ENCODE measurements around the gene ZNF503.

ZNF503 gene

GRCh38 chr10:75425291-75426079, 23.9 kb upstream of the ZNF503 start:
- Mint-ChIP-seq H3K4me1 (no peaks in the 10 kb centered on the region), H3K36me3 (peaks cover 5% of the 10 kb centered on the region), H3K9me3 (peaks cover 4% of the 10 kb centered on the region), H3K27me3 (peaks cover 14% of the 10 kb centered on the region), H3K27ac (no peak overlapping the region), H3K4me3 (no peak overlapping the region)
- DNase-seq (ENCODE audit: low spot score in 2 of 2) = no peak
- ATAC-seq (ENCODE audit: low read depth) = no peak

- Mint-ChIP-seq H3K27me3 (peaks cover 11% of the 10 kb centered on the region), H3K4me3 (no peak overlapping the region), H3K4me1 (no peaks in the 10 kb centered on the region), H3K9me3 (peaks cover 4% of the 10 kb centered on the region), H3K27ac (no peak overlapping the region), H3K36me3 (peaks cover 5% of the 10 kb centered on the region)
- ATAC-seq (ENCODE audit: low read depth) = no peak
- DNase-seq (ENCODE audit: low spot score in 2 of 2) = no peak
Measured at GRCh38 chr10:75424571-75424970, 23.0 kb upstream of the ZNF503 start.

- Mint-ChIP-seq H3K4me3 (no peak overlapping the region), H3K4me1 (no peaks in the 10 kb centered on the region), H3K9me3 (peaks cover 4% of the 10 kb centered on the region), H3K36me3 (peaks cover 5% of the 10 kb centered on the region), H3K27ac (no peak overlapping the region), H3K27me3 (peaks cover 9% of the 10 kb centered on the region)
- DNase-seq (ENCODE audit: low spot score in 2 of 2) (no peak), ATAC-seq (ENCODE audit: low read depth) (no peak)
Measured at GRCh38 chr10:75422913-75423312, 21.3 kb upstream of the ZNF503 start.

GRCh38 chr10:75418712-75419111, 17.1 kb upstream of the ZNF503 start:
- Mint-ChIP-seq H3K27me3 (peaks cover 17% of the 10 kb centered on the region), H3K4me3 (no peak overlapping the region), H3K4me1 (no peaks in the 10 kb centered on the region), H3K27ac (no peak overlapping the region), H3K9me3 (peaks cover 4% of the 10 kb centered on the region), H3K36me3 (peaks cover 5% of the 10 kb centered on the region)
- ATAC-seq (ENCODE audit: low read depth) = no peak
- no peak for DNase-seq (ENCODE audit: low spot score in 2 of 2)

GRCh38 chr10:75418293-75418692, 16.7 kb upstream of the ZNF503 start:
- no peak overlapping the region for H3K4me3 Mint-ChIP-seq
- H3K4me1 Mint-ChIP-seq = no peaks in the 10 kb centered on the region
- no peak for DNase-seq (ENCODE audit: low spot score in 2 of 2)
- H3K27ac Mint-ChIP-seq = no peak overlapping the region
- peaks cover 4% of the 10 kb centered on the region for H3K9me3 Mint-ChIP-seq
- peaks cover 4% of the 10 kb centered on the region for H3K36me3 Mint-ChIP-seq
- peaks cover 19% of the 10 kb centered on the region for H3K27me3 Mint-ChIP-seq
- ATAC-seq (ENCODE audit: low read depth) = no peak

DNA sequence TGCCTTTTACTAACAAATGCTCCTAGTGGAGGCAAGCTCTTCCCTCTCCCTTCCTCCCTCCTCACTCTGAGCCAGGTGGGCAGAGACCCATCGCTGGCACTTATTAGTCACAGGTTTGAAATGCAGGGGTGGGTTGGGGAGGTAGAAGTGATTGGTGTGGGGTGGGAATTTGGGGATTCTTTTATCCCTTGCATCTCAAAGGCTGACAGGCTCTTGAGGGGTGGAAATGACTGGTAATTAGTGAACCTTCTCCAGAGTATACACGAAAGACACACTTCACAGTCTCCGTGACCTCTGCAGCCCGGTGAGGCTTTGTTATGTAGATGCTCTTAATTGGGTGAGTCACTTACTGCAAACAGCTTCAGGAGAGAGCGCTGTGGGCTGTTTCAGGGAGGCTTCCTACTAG, 16.0 kb upstream of the ZNF503 start:
- H3K4me1 Mint-ChIP-seq = no peaks in the 10 kb centered on the region
- no peaks in the 10 kb centered on the region for H3K36me3 Mint-ChIP-seq
- H3K4me3 Mint-ChIP-seq = no peak overlapping the region
- no peak for DNase-seq (ENCODE audit: low spot score in 2 of 2)
- ATAC-seq (ENCODE audit: low read depth) = no peak
- no peak overlapping the region for H3K27ac Mint-ChIP-seq
- peaks cover 16% of the 10 kb centered on the region for H3K27me3 Mint-ChIP-seq
- H3K9me3 Mint-ChIP-seq = no peaks in the 10 kb centered on the region

DNA sequence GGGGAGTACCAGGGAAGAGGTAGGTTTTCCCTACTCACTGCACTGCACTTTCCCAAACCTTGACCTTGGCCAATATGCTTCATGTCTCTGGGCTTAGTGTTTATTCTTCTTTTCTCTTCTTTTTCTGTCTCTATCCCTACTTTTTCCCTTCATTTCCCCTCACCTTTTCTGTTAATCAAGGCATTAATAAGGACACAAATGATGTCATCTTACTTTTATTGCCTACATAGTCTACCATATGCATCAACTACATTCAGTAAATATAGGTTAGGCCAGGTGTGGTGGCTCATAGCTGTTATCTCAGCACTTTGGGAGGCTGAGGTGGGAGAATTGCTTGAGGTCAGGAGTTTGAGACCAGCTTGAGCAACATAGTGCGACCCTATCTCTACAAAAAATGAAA, 13.0 kb upstream of the ZNF503 start:
- Mint-ChIP-seq H3K27ac (no peak overlapping the region), H3K4me3 (no peak overlapping the region), H3K36me3 (no peaks in the 10 kb centered on the region), H3K27me3 (peaks cover 28% of the 10 kb centered on the region), H3K4me1 (no peaks in the 10 kb centered on the region), H3K9me3 (no peaks in the 10 kb centered on the region)
- DNase-seq (ENCODE audit: low spot score in 2 of 2) = no peak
- no peak for ATAC-seq (ENCODE audit: low read depth)

DNA sequence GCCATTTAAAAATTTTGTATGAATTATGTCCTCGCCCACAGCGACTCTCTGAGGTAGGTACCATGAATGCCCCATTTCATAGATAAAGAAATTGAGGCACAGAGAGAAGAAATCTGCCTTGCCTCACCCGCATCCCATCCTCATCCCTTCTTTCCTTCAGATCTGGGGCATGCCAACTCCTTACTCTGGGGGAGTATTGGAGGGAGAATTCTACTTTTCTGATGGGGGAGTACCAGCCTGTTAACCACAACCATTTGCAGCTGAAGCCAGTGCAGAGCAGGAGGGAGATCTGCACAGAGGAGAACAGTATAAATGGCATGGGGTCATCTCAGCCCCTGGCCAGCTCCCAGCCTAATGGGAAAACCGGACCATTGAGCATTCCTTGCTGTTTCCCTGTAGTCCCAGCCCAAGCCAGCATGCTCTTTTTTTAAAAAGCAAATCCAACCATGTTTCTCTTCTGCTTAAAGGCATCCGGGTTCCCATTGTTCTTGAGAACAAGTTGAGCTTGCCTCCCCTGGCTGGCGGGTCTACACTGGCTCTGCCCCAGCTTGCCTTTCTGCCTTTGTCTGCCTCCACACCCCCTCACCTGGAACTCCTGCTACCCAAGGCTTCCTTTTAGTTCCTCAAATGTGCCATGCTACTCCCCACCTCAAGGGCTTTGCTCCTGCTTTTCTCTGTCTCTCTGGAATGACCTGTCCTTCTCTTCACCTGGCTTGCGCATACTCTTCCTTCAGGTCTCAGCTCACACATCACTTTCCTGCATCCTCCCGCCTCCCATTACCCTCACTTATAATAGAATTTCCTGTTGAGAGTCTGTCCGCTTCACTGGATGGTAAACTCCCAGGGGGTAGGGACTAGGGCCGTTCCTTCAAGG, 8.8 kb upstream of the ZNF503 start:
- Mint-ChIP-seq H3K36me3 (peaks cover 2% of the 10 kb centered on the region), H3K27me3 (peaks cover 25% of the 10 kb centered on the region), H3K27ac (no peak overlapping the region), H3K4me3 (peak overlapping the region; percentile 65), H3K4me1 (no peaks in the 10 kb centered on the region), H3K9me3 (peaks cover 2% of the 10 kb centered on the region)
- DNase-seq (ENCODE audit: low spot score in 2 of 2) (no peak), ATAC-seq (ENCODE audit: low read depth) (no peak)

- no peak for DNase-seq (ENCODE audit: low spot score in 2 of 2)
Measured at GRCh38 chr10:75408911-75409885, 7.6 kb upstream of the ZNF503 start.

DNA sequence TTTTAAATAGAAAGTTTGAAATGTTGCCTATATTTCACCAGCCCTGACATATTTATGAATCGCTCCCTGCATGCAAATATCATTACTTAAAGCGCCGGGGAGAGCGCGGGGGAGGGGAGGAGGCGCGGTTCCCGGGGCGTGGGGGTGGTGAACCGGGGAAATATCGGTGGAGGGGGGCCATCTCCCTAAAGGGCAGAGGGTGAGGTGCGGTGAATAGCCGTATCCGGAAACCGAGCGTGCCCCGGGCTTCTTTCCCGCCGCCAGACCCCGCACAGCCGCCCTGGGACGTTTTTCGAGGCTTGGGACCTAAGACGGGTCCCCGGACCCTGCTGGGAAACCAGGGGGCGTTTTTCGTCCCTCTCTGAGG, 6.9 kb upstream of the ZNF503 start:
- peaks cover 3% of the 10 kb centered on the region for H3K4me1 Mint-ChIP-seq
- H3K27ac Mint-ChIP-seq = no peak overlapping the region
- DNase-seq (ENCODE audit: low spot score in 2 of 2) (no peak), ATAC-seq (ENCODE audit: low read depth) (no peak)
- peaks cover 2% of the 10 kb centered on the region for H3K36me3 Mint-ChIP-seq
- H3K4me3 Mint-ChIP-seq = no peak overlapping the region
- peaks cover 2% of the 10 kb centered on the region for H3K9me3 Mint-ChIP-seq
- H3K27me3 Mint-ChIP-seq = peaks cover 26% of the 10 kb centered on the region

More at GRCh38 chr10:75408911-75409885, 7.6 kb upstream of the ZNF503 start:
- H3K27me3 Mint-ChIP-seq = peaks cover 23% of the 10 kb centered on the region
- ATAC-seq (ENCODE audit: low read depth) = peak; percentile 44
- peaks cover 2% of the 10 kb centered on the region for H3K36me3 Mint-ChIP-seq
- peak overlapping the region; percentile 71 for H3K4me3 Mint-ChIP-seq
- no peak overlapping the region for H3K27ac Mint-ChIP-seq
- no peaks in the 10 kb centered on the region for H3K4me1 Mint-ChIP-seq
- peaks cover 2% of the 10 kb centered on the region for H3K9me3 Mint-ChIP-seq

GRCh38 chr10:75407713-75408508, 6.3 kb upstream of the ZNF503 start:
- Mint-ChIP-seq H3K9me3 (peaks cover 2% of the 10 kb centered on the region), H3K36me3 (peaks cover 2% of the 10 kb centered on the region), H3K27me3 (peaks cover 28% of the 10 kb centered on the region), H3K4me3 (no peak overlapping the region), H3K4me1 (peaks cover 6% of the 10 kb centered on the region), H3K27ac (no peak overlapping the region)
- no peak for ATAC-seq (ENCODE audit: low read depth)
- no peak for DNase-seq (ENCODE audit: low spot score in 2 of 2)

DNA sequence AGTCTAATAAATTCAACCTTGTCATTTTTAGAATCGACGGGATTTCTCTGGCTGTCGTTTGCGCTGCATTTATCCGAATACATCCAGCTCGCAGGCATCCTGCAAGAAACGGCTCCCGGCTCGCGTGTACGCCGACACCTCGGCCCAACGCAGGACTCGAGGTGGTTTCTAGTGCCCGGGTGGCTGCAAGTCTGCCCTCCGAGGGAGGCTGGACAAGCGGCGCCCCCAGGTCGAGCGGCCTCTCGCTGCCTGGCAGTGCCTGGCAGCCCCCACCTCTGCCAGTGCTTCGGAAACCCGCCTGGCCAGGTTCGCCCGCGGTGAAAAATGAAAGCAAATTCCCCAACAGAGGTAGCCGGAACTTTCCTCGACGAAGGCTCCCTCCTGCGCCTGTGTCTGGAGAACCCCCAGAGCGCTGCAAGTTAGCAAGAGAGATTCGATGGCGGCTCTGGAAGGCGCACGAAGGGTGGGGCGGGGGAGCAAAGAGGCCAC, 5.7 kb upstream of the ZNF503 start:
- Mint-ChIP-seq H3K9me3 (peaks cover 2% of the 10 kb centered on the region), H3K4me1 (peaks cover 10% of the 10 kb centered on the region), H3K4me3 (peak overlapping the region; percentile 47), H3K27ac (no peak overlapping the region), H3K36me3 (peaks cover 4% of the 10 kb centered on the region), H3K27me3 (peaks cover 28% of the 10 kb centered on the region)
- DNase-seq (ENCODE audit: low spot score in 2 of 2) (no peak), ATAC-seq (ENCODE audit: low read depth) (no peak)

All from memory B cell (primary cell).